ENCODE results near the gene MCCD1.

DNA sequence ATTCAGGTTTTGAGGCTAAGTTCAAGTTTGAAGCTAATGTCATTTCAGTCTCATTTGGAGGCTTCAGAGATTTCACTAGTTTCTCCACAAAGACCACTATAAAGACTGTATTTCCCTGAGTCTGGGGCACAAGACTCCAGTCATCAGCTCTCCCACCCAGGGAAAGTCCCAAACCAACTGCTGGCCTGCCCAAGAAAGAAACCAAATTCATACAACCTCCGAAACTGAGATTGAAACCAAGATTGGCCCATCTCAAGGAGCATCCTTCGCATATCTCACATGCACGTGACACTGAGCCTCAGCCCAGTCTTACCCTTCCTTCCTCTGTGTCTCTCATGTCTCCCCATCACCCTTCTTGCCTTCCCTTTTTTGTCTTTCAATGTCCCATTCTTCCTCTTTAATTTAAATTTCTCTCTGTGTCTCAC is 39.8 kb downstream of the MCCD1 start:
- TF ChIP-seq CTCF (IDR thresholded peaks at IDR 0.05) (no peak), POLR2A (IDR thresholded peaks at IDR 0.05) (no peak)
